Uterus (tissue), 2 donors: ENCODE data around the gene TMEM270.

ENCODE experiments used
- CTCF ChIP-seq, 4 experiments: fragments of 200-600 bp in 2 of 4; fragments of 450-650 bp in 2 of 4; sonication (generic) in 2 of 4; IDR thresholded peaks; one replicate each; pipeline ENCODE4 v1.5.1; 2016 to 2019; ENCODE audit warnings: antibody characterized with exemption in 4 of 4, mild to moderate bottlenecking in 2 of 4, moderate library complexity in 1 of 4
- POLR2A ChIP-seq, 2 donors: fragments of 450-650 bp; IDR thresholded peaks; one replicate each; pipeline ENCODE4 v1.6.1; 2016; ENCODE audit warnings: antibody characterized with exemption in 2 of 2, mild to moderate bottlenecking in 1 of 2, moderate library complexity in 1 of 2

GRCh38 chr7:73864981-73865711, 4.2 kb downstream of the TMEM270 start:
- TF ChIP-seq CTCF (IDR thresholded peaks at IDR 0.05) (no peak), POLR2A (IDR thresholded peaks at IDR 0.05) (no peak)
